Measurements from ENCODE around the gene MAP3K7CL.

The MAP3K7CL gene

DNA sequence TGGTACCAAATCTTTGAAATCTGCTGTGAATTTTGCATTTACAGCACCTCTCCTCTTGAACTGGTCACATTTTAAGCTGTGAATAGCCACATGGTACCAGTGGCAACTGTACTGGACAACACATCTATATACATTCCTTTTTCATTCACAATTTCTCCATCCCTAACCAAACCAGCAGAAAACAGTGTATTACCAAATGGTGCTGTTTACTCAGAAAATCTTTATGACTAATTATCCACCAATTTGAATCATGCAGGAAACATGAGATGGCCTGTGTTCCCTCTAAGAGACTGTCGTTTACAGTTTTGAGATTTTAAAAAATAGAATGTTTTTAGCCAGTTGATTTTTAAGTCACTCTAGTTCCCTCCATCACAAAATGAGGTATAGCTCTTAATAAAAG is 39.4 kb upstream of the MAP3K7CL start:
- no peak for TF ChIP-seq L3MBTL2 (conservative IDR thresholded peaks at IDR 0.05)
- TF ChIP-seq FOXK2 (IDR thresholded peaks at IDR 0.05): no peak
- no peak for TF ChIP-seq FOXM1 (IDR thresholded peaks at IDR 0.05; ENCODE audit: borderline replicate concordance)
- no peak for TF ChIP-seq BHLHE40 (IDR thresholded peaks at IDR 0.05; ENCODE audit: borderline replicate concordance)
- TF ChIP-seq NFRKB (IDR thresholded peaks at IDR 0.05): no peak
- TF ChIP-seq SUZ12 (IDR thresholded peaks at IDR 0.05): no peak
- TF ChIP-seq ARNT (IDR thresholded peaks at IDR 0.05): no peak
- TF ChIP-seq ELF4 (IDR thresholded peaks at IDR 0.05): no peak
- TF ChIP-seq LEF1 (IDR thresholded peaks at IDR 0.05; ENCODE audit: borderline replicate concordance): no peak
- TF ChIP-seq HDGF (IDR thresholded peaks at IDR 0.05; ENCODE audit: borderline replicate concordance): no peak
- no peak for TF ChIP-seq SP1 (IDR thresholded peaks at IDR 0.05)
- CTCF ChIA-PET: interaction anchor here (0.7 to 1.7 kb wide), 4 partner anchors 11 to 1144 kb away, joined by 3 to 5 read pairs (median 4); no protein-coding TSS in a partner anchor
- no peak for DNase-seq (ENCODE audit: extremely low spot score)
- POLR2A ChIA-PET: no interaction called here

DNA sequence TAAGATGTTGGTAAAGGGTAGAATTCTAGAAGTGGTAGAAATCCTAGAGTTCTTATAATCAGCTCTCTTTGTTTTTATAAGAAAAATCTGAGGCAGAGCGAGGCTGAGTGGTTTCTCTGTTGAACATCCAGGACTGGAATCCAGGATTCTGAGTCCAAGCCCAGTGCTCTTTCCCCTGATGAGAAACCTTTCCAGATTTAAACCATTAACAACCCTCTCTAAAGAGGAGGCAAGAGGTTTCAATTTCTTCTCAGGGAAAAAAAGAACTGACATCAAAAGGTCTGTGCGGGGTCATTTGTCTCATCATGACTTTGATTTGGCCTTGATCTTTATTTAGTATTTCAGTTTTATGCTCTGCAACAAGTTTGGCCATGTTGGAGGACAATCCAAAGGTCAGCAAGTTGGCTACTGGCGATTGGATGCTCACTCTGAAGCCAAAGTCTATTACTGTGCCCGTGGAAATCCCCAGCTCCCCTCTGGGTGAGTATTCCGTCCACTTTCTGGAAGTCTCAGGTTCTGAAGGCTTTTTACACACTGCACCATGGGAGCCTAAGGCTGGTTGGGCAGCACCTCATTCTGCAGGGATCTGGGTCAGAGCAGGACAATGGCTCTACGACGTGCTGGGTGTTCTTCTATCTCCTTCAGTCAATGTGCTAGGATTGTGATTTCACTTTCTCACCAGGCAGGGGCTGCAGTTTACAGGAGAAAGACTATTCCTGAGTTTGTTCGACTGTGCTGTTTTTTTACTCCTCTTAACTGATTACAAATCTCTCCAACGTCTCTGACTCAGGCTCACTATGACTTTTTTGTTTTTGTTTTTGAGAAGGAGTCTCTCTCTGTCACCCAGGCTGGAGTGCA is 38.1 kb upstream of the MAP3K7CL start:
- ChIA-PET POLR2A (no interaction called here), CTCF (interaction anchor here (0.8 to 1.2 kb wide), 3 partner anchors 12 to 256 kb away, joined by 3 to 5 read pairs (median 4); no protein-coding TSS in a partner anchor)
- no peak for DNase-seq (ENCODE audit: extremely low spot score)
- no peak for TF ChIP-seq NFRKB (IDR thresholded peaks at IDR 0.05)
- no peak for TF ChIP-seq HDGF (IDR thresholded peaks at IDR 0.05; ENCODE audit: borderline replicate concordance)
- TF ChIP-seq ZNF384 (IDR thresholded peaks at IDR 0.05): no peak
- TF ChIP-seq ELF4 (IDR thresholded peaks at IDR 0.05): no peak
- TF ChIP-seq FOXK2 (IDR thresholded peaks at IDR 0.05): no peak
- no peak for TF ChIP-seq BHLHE40 (IDR thresholded peaks at IDR 0.05; ENCODE audit: borderline replicate concordance)
- TF ChIP-seq SP1 (IDR thresholded peaks at IDR 0.05): no peak
- no peak for TF ChIP-seq L3MBTL2 (conservative IDR thresholded peaks at IDR 0.05)
- TF ChIP-seq FOXM1 (IDR thresholded peaks at IDR 0.05; ENCODE audit: borderline replicate concordance): no peak
- TF ChIP-seq LEF1 (IDR thresholded peaks at IDR 0.05; ENCODE audit: borderline replicate concordance): no peak
- TF ChIP-seq, protein P1, sequence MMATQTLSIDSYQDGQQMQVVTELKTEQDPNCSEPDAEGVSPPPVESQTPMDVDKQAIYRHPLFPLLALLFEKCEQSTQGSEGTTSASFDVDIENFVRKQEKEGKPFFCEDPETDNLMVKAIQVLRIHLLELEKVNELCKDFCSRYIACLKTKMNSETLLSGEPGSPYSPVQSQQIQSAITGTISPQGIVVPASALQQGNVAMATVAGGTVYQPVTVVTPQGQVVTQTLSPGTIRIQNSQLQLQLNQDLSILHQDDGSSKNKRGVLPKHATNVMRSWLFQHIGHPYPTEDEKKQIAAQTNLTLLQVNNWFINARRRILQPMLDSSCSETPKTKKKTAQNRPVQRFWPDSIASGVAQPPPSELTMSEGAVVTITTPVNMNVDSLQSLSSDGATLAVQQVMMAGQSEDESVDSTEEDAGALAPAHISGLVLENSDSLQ (IDR thresholded peaks at IDR 0.05): no peak
- no peak for TF ChIP-seq FOXA1 (IDR thresholded peaks at IDR 0.05)

DNA sequence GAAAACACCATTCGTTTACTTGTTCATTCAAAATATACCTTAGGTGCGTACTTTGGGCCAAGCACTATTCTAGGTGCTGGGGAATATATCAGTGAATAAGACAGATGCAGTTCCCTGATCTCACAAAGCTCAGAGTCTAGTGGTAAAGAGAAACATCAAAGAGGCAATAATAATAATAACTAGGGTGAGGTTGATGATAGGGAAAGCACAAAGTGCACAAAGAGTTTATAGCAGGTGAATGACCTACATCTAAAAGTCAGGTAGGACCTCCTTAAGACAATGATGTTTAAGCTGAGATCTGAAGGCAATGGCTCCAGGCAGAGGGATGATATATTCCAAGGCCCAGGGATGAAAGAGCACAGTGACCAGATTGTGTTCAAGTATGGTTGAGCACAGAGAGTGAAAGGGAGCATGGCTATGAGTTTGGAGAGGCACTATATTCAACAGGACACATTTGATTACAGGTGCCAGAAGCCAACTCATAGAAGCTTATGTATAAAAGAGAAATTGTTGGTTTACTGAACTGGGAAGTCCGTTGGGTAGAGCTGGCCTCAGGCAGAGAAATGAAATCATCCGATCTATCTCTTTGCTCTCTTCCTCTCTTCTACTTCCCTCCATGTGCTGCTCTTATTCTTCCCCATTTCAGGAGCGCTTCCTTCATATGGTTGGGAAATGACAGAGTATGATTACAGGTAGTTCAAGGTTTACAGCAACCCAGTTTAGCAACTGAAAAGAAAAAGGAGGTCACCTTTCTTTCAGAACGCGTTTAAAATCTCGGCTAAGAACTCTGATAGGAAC is 34.0 kb upstream of the MAP3K7CL start:
- ChIA-PET CTCF (no interaction called here), POLR2A (interaction anchor here (0.6 to 1.5 kb wide), 2 partner anchors 16 to 29 kb away, joined by 3 read pairs; no protein-coding TSS in a partner anchor)
- DNase-seq (ENCODE audit: extremely low spot score): no peak
- no peak for TF ChIP-seq HDGF (IDR thresholded peaks at IDR 0.05; ENCODE audit: borderline replicate concordance)

DNA sequence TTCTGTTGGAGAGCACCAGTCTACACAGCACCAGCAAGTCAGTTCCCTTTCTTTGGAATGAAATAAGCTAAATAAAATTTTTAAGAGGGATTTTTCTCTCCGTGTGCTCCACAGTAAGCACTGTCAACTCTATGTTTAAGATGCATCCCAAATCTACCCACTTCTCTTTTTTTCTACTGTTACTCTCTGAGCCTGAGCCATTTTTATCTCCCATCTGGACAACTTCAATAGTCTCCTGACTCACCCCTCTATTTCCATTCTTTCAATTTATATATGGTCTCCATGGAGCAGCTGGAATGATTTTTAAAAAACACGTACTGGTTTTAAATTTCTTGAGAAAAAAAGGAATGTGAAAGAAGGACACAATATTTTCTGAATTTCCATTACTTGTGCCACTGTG is 32.3 kb upstream of the MAP3K7CL start:
- TF ChIP-seq HDGF (IDR thresholded peaks at IDR 0.05; ENCODE audit: borderline replicate concordance) (no peak), LEF1 (IDR thresholded peaks at IDR 0.05; ENCODE audit: borderline replicate concordance) (no peak), L3MBTL2 (conservative IDR thresholded peaks at IDR 0.05) (no peak), ZNF384 (IDR thresholded peaks at IDR 0.05) (no peak), TARDBP (IDR thresholded peaks at IDR 0.05) (no peak), ARNT (IDR thresholded peaks at IDR 0.05) (no peak), ELF4 (IDR thresholded peaks at IDR 0.05) (no peak)
- TF ChIP-seq, protein P1 (IDR thresholded peaks at IDR 0.05): no peak
- ChIA-PET CTCF (interaction anchor here (1.0 kb wide), 1 partner anchor 9 kb away, joined by 3 read pairs; no protein-coding TSS in a partner anchor), POLR2A (no interaction called here)
- no peak for DNase-seq (ENCODE audit: extremely low spot score)

DNA sequence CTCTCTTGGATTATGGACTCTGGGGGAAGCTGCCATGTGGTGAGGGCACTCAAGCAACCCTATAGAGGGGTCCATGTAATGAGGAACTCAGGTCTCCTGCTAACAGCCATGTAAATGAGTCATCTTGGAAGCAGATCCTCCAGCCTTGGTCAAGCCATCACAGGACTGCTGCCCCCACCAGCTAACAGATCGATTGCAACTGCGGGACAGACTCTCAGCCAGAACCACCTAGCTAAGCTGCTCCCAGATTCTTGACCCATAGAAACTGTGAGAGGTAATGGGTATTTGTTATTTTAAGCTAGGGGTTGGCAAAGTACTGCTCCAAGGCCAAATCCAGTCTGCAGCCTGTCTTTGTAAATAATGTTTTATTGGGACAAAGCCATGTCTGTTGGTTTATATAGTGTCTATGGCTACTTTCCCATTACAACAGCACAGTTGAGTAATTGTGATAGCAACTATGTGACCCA is 27.6 kb upstream of the MAP3K7CL start:
- ChIA-PET CTCF (interaction anchor here (0.5 to 0.7 kb wide), 2 partner anchors 71 to 245 kb away, joined by 3 to 4 read pairs; no protein-coding TSS in a partner anchor), POLR2A (no interaction called here)
- no peak for DNase-seq (ENCODE audit: extremely low spot score)
- no peak for TF ChIP-seq L3MBTL2 (conservative IDR thresholded peaks at IDR 0.05)
- TF ChIP-seq FOXA1 (IDR thresholded peaks at IDR 0.05): no peak
- TF ChIP-seq CTBP1 (IDR thresholded peaks at IDR 0.05; ENCODE audit: borderline replicate concordance): no peak
- no peak for TF ChIP-seq ZNF384 (IDR thresholded peaks at IDR 0.05)
- no peak for TF ChIP-seq SP1 (IDR thresholded peaks at IDR 0.05)
- no peak for TF ChIP-seq ARNT (IDR thresholded peaks at IDR 0.05)
- TF ChIP-seq, protein P1 (IDR thresholded peaks at IDR 0.05): no peak
- TF ChIP-seq HDGF (IDR thresholded peaks at IDR 0.05; ENCODE audit: borderline replicate concordance): no peak
- no peak for TF ChIP-seq SUZ12 (IDR thresholded peaks at IDR 0.05)
- TF ChIP-seq LEF1 (IDR thresholded peaks at IDR 0.05; ENCODE audit: borderline replicate concordance): no peak
- no peak for TF ChIP-seq FOXM1 (IDR thresholded peaks at IDR 0.05; ENCODE audit: borderline replicate concordance)
- no peak for TF ChIP-seq NFRKB (IDR thresholded peaks at IDR 0.05)
- TF ChIP-seq BHLHE40 (IDR thresholded peaks at IDR 0.05; ENCODE audit: borderline replicate concordance): no peak
- no peak for TF ChIP-seq ELF4 (IDR thresholded peaks at IDR 0.05)
- TF ChIP-seq FOXK2 (IDR thresholded peaks at IDR 0.05): no peak
- TF ChIP-seq TARDBP (IDR thresholded peaks at IDR 0.05): no peak

Data from HEK293T (cell line).